ENCODE results near the gene LSAMP.
A peak's percentile ranks its signal among the peaks of the same experiment; 100 is the strongest.

Gene LSAMP

GRCh38 chr3:116445311-116445841 is at the start of gene LSAMP:
Gene LSAMP (minus strand): TSS chr3:116445487.
- peak; percentile 40 for DNase-seq

GRCh38 chr3:116492379-116492778 is 47.1 kb upstream of the LSAMP start:
- DNase-seq = no peak

- peak; percentile 20 for DNase-seq
Observed at GRCh38 chr3:116483135-116483534, 37.8 kb upstream of the LSAMP start.

GRCh38 chr3:116476691-116477090 is 31.4 kb upstream of the LSAMP start:
- DNase-seq = no peak

GRCh38 chr3:116474801-116475200 is 29.5 kb upstream of the LSAMP start:
- no peak for DNase-seq

GRCh38 chr3:116474032-116474780 is 28.9 kb upstream of the LSAMP start:
- peak; percentile 87 for DNase-seq

DNA sequence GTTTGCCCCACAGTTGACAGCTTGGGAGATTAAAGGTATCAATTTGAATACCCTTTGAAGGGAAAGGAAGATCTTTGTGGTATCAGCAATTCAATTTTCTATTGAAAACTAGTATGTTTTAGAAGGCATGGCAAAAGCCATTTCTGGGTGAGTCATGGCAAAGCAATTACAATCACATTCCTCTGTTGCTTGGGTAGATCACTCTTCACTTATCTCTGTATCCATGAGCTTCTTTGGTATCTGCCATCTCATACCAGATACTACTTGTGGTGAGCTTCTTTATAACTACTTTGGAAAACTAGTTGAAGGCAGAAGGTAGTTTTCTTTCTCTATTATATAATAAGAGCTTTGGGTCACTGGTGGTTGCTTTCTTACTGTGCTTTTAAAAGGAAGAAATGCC is 28.3 kb upstream of the LSAMP start:
- no peak for DNase-seq

GRCh38 chr3:116470605-116471197 is 25.4 kb upstream of the LSAMP start:
- DNase-seq = no peak

GRCh38 chr3:116469546-116469945 is 24.3 kb upstream of the LSAMP start:
- DNase-seq = no peak

DNA sequence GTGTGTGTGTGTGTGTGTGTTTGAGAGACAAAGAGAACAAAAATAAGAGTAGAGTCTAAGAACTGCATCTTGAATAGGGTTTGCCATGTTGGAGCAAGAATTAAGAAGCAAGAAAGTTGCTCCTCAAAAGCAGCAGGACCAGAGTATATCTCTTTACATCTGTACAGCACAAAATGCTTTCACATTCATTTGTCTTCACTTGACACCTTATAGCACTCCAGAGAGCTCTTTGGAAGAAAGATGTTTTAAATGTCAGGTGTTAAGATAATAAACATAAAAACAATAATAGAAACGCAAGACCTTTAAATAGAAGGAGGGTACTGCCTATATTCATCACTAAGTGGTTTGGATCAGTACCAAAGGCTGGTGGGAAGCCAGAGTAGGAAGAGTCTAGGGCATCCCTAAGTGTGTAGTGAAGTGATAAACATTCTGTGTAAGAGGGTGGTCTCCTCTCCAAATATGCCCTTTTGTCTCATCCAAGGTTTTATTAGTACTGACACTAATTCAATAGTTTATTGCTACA is 19.1 kb upstream of the LSAMP start:
- no peak for DNase-seq

DNA sequence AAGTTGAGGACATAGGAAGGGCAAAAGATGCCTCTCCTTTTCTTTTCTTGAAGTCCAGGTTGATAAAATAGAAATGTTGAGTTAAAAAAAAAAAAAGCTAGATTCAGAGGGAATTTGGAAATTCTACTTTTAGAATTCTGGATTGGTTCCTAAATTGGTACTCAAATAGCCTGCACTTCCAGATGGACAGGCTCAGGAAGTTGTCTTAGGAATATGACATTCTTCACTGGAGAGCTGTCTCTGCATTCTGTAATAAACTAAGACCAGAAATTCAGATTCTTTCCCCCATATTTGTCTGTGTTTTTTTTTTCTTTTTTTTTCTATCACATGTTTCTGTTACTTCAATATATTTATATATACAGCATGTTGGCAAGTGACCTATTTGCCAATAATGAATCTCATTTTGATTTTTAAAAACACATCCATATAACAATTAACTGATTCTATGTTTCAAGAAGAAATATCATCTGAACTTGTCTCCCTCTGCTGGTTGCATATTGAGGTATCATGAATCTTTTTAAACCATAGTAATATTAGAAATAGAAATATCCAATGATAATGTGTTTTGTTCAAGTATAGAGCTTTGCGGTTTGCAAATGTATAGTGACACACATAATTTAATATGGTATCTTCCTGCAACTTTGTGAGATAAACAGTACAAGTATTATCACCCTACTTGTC is 8.5 kb upstream of the LSAMP start:
- DNase-seq = peak; percentile 21

DNA sequence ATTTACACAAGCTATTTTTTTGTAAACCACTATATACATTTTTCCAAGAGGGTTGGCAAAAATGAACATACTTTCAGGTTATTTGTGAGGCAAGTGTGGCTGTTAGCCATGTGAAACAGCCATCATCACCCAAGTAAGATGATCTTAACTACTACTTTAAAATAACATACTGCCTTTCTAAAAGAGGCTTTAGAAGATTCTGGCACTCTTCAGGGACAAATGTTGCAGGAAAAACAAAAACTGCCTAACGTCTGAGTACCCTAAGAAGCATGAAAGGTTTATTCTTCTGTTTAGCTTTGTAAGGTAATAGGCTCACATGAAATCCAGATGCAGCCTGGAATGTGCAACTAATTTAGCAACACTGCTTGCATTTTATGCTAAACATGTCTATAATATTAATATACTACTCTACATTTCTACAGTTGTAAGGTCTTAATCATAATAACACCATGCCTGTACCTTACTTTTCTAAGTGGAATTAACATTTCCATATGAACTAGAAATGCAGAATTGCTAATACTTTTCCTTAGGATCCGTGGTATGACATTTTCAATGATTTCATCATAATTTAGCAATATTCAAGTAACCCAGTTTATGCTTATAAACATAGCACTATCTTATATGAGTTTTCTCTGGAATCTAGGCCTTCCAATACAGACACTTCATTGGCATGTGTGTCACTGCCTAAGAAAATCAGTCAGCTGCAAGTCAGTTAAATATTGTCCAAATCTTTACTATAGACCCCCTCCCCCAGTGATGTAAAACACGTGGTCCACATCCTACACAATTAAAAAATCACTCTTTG is 4.5 kb upstream of the LSAMP start:
- DNase-seq = no peak

DNA sequence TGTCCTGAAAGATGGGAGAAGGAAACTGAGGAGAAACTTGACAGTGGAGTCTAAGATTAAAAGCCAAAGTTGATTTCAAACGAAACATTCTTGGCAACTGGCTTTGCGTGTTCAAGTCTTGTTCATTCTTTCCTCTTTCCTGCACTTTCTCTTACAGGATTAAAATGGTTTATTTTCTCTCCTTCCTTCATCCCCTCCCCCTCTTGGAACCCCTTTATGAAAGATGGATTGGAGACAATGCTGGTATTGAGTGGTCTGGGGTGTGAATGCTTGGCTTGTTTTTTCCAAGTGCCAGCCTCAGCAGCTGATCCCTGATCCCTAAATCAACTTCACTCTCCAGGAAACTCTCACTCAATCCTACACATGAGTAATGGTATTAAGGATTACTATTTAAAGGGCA is 703 bp upstream of the LSAMP start:
- no peak for DNase-seq

GRCh38 chr3:116444819-116445310 is 422 bp downstream of the LSAMP start:
- peak; percentile 36 for DNase-seq

GRCh38 chr3:116444115-116444747 is 1.1 kb downstream of the LSAMP start:
- DNase-seq = no peak

DNA sequence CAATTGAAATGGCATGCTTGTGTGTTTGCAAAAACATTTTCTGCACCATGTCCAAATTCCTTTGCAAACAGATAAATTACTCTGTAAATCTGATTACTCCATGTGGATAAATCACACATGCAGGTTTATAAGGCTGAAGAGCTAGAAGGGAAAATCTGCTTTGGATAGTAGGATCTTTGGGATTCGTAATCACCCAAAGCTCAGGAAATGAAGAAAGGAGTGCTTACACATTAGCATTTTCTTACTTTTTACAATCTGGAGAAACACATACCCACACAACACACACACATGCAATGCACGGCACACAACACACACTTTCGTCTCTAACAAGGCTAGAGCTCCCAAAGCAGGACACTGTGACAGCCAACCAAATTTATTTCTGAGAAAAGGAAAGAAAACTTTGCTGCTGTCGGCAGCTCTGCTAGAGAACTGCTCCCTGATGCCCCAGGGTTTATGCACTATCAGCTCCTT is 2.1 kb downstream of the LSAMP start:
- DNase-seq = no peak

DNA sequence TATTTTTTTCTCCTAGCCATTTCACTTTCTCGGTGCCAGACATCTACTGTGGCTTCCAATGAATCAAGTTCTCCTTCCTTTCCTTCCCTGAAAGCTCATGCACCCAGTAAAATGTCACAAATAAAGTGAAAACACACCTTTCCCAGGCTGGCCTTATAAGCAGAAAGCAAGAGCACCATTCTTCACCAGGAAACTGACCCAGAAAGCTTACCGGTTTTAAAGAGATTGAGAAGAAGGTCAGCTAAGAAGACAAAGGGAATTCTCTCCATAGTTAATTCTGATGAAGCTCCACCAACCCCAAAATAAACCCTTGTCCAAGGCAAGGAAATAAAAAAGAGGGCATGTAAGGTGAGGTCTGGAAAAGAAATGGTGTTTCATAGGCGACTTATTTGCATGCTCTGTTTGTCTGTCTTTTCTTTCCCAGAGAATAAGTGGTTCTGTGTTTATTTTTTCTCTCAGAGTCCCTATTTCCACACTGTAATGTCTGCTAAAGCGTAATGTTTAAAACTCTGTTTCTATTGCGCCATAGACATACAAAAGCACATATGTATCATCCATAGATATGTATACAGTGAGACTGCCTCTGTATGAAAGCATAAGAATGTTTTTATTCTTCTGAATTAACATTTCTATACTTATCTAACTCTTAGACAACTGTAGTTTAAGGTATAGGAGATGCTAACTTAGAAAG is 2.8 kb downstream of the LSAMP start:
- no peak for DNase-seq

GRCh38 chr3:116441652-116442051 is 3.6 kb downstream of the LSAMP start:
- DNase-seq = no peak

DNA sequence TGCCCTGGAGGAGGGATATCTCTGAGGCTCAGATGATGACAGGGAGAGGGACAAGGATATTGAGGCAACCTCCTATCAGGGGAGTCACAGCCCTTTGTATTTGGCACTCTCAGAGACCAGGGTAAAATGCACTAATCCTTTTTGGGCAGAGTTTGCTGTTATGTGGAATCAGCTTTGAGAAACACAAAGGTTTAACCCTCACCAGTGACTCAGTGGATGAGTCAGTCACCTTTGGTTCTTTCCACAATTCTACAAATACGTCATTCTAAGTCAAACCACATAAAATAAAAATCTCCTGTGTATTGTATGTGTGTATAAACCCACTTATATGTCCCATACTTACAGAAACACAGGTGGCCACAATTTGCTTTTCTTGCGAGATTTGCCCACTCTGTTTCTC is 5.1 kb downstream of the LSAMP start:
- DNase-seq = no peak

DNA sequence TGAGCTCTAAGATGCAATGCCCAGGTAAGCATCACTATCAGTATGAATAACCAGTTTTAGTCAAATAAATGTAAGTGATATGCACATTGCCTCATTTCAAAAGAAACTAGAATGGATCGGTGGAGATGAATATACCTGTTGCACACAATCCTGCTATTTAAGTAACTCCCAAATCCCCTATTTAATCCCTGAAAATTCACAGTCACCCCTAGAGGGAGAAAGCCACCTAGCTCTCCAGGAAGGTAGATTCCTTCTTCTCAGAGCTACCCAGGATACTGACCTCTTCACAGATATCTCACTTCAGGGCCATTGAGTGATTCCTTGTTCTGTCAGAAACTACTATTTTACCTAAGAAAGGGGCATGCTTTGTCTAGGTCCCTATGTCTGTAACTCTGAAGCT is 11.7 kb downstream of the LSAMP start:
- DNase-seq = no peak

DNA sequence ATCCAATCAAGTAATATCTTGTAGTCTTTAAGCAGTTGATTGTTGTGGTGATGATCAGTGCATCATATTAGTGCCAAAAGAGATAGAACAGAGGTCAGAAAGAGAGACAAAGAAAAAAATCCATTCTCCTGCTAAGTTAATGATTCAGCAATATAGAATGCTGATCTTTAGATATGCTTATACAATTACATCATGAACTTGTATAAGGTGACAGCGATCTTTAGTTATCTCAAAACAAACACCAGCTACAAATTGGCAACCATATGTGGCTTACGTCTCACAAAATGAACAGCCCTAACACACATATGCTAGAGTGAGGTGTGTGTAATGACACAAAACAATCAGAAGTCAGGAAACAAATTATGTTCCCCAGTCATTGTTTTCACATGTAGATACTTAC is 12.5 kb downstream of the LSAMP start:
- no peak for DNase-seq

All from COR-L47 (cell line).